Activated T-helper 1 cell treated with Interleukin-2 at 50 U/mL for 16 hours (primary cell): ENCODE results near the gene GPR161.

Source experiments
- DNase-seq: peaks from one replicate; pipeline ENCODE4 v3.0.0-alpha.2; 2020; ENCODE audit warnings: low read depth

The GPR161 gene

DNA sequence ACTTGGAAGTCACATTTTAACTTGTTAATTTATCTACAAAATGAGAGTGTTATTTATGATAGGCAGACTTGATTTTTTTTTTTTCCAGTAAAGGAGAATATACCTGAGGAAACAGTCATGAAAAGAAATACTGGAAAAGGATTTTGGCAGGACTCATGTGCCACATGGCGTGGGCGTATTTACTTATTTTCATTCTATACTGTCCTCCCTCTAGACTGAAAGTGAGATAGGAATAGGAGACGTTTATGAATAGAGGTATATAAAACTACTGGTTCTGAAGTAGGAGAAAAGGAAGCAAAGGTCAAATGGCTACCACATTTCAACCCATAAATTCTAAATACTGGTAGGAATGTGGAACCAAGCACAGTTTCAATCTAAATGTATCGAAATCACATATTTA, 105.1 kb downstream of the GPR161 start:
- no peak for DNase-seq

DNA sequence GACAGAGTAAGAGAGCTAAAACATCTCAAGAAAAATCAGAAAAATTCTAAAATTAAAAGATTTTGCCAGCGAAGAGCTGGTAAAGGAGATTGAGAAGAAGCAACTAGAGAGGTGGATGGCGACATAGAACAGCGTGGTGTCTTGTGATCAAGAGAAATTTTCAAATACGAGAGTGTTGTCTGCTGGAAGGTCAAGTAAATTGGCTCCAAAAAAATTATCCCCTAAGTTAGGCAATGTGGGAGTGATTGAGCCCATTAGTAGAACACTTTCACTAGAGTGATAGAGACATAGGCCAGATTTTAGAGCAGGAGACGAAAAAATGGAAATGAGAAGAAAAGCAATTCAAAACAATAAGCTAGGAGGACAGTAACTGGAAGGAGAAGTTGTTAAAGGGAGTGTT, 105.5 kb downstream of the GPR161 start:
- DNase-seq: no peak
